HG03025 (cell line): ENCODE data around the gene STAP1.
"Not testable (repeated sequence)": the region's sequence is repeated elsewhere in the genome, so short reads cannot be mapped to it uniquely, and the experiment has no call there.

Source experiments
- ATAC-seq: cut with Tn5 transposase; IDR thresholded peaks from one replicate; pipeline ENCODE4 v1.9.1; 2021; ENCODE audit warnings: mild to moderate bottlenecking, moderate library complexity; ENCODE audit not compliant: unreplicated experiment, low FRiP score

Gene STAP1, protein sequence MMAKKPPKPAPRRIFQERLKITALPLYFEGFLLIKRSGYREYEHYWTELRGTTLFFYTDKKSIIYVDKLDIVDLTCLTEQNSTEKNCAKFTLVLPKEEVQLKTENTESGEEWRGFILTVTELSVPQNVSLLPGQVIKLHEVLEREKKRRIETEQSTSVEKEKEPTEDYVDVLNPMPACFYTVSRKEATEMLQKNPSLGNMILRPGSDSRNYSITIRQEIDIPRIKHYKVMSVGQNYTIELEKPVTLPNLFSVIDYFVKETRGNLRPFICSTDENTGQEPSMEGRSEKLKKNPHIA

DNA sequence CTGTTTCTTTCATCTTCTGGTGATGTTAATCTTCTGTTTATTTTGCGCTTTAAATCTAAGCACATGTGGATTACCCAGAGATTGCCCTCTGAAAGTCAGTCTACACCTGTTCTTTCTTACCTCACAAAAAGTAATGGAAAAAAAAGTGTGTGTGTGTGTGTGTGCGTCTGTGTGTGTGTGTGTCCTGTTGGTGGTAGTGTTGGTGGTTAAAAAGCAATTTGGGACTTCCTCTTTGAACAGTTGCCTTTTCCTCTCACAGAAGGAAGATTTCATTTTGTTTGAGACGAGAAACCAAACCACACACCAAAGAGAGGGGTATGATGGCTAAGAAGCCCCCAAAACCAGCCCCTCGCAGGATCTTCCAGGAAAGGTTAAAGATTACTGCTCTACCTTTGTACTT, at the start of gene STAP1:
STAP1 (plus strand) TSS at position 235 of the 400 bp plus-strand sequence; CDS start at position 318, 83 bp downstream.
- peak; percentile 40 for ATAC-seq

DNA sequence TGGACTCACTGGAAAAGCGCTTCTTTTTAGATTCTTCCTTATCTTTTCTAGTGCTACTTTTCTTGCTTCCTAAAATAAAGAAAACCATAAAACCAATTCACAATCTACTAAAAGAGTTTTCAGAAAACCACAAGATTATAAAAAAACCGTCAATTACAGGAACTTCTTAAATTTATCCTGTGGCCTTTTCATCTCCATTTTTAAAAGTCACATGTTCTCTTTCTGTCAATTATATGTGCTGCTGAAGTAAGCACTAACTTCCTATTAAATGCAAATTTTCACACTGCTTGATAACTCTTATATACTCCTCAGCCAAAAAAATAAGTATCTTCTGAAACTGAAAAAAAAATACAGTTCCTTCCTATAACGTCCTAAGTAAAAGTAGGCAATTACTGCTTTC, 46.0 kb upstream of the STAP1 start:
- ATAC-seq = no peak

DNA sequence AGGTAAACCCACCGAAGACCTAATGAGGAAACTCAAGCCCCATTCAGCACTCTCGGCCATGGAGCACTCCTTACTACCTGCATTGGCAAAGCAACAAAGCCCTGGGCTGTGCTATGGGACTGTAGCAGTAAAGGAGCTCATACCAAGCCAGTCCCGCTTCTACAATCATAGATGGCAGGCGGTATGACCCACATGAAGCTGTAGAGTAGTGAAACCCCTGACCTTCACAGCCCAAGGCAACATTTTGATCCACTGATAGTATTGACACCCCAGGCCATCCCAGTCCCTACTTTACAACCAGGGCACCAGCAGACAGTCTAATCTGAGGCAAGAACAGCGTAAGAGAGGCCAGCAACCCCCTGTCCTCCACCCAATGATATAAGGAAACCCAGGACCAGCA, 38.4 kb upstream of the STAP1 start:
- ATAC-seq = no peak

DNA sequence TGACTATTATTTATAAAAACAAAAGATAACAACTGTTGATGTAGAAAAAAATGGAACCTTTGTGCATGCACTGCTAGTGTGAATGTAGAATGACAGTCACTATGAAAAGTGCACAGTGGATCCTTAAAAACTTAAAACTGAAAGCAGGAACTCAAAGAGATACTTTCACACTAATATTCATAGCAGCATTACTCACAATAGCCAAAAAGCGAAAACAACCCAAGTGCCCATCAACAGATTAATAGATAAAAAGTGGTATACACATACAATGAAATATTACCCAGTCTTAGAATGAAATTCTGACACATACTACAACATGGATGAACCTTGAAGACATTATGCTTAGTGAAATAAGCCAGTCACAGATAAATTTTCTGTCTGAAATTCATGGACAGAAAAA, 37.0 kb upstream of the STAP1 start:
- ATAC-seq = peak; percentile 92

DNA sequence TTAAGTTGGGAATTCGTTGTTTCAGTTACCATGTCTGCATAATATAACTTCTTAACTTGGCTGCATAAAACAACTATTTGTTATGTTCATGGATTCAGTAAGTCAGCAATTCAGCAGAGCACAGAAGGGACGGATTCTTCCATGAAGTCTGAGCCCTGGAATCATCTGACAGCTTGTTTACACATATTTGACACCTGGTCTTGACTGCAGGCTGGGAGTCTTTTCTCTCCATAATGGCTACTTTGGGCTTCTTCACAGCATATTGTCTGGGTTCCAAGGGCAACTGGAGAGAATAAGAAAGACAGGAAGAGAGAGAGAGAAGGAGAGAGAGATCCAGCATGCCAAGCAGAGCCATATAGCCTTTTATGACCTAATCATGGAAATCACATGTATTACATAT, 36.3 kb upstream of the STAP1 start:
- ATAC-seq = no peak

DNA sequence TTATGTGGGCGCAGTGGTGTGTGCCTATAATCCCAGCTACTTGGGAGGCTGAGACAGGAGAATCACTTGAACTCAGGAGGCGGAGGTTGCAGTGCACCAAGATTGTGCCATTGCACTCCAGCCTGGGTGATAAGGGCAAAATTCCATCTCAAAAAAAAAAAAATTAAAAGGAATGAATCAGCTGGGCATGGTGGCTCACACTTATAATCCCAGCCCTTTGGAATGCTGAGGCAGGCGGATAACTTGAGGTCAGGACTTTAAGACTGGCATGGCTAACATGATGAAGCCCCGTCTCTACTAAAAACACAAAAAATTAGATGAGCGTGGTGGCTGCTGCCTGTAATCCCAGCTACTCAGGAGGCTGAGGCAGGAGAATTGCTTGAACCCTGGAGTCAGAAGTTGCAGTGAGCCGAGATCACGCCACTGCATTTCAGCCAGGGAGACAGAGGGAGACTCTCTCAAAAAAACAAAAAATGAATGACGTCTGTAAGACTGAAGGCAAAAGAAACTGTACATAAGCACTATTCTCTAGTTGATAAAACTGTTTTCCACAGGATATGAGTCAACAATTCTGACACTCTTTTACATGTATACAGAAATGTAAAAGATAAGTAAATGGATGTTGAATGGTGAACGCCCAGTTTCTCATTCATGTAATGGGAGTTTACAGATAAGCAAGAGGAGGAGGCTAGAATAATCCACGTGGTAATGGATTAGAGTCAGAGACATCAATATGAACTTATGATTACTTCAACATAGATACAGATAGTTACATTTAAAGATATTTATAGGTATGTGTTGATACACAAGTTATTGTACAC, 35.5 kb upstream of the STAP1 start:
- ATAC-seq = no peak

DNA sequence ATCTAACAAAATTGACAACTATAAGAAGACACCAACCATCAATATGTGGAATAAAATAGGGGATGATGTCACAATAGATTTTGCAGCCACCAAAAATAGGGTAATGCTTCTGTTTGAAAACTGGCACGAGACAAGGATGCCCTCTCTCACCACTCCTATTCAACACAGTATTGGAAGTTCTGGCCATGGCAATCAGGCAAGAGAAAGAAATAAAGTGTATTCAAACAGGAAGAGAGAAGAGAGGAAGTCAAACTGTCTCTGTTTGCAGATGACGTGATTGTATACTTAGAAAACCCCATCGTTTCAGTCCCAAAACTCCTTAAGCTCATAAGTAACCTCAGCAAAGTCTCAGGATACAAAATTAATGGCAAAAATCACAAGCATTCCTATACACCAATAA, 34.4 kb upstream of the STAP1 start:
- not testable (repeated sequence) for ATAC-seq

DNA sequence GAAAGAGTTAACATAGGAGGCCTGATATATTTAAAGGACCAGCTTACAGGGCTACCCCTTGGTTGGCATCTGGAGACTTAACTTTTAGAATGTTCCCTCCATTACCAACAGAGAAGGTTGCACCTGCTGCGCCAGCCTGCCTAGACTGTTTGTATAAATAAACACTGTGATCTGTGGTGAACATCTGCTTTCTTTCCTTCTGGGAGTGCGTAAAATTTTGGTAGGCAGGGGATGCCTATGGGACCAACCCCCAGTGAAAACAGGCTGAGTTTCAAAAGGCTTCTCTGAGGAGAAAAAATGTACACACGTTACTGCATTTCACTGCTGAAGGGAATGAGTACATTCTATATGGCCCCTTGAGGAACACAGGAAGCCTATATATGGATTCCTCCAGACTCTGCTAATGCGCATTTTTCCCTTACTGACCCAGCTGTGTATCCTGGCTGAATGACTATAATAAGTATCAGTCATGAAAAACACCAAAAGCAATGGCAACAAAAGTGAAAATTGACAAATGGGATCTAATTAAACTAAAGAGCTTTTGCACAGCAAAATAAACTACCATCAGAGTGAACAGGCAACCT, 27.1 kb upstream of the STAP1 start:
- ATAC-seq = no peak

DNA sequence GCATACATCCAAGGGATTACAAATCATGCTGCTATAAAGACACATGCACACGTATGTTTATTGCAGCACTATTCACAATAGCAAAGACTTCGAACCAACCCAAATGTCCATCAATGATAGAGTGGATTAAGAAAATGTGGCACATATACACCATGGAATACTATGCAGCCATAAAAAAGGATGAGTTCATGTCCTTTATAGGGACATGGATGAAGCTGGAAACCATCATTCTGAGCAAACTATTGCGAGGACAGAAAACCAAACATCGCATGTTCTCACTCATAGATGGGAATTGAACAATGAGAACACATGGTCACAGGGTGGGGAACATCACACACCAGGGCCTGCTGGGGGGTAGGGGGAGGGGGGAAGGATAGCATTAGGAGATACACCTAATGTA, 26.1 kb upstream of the STAP1 start:
- not testable (repeated sequence) for ATAC-seq

DNA sequence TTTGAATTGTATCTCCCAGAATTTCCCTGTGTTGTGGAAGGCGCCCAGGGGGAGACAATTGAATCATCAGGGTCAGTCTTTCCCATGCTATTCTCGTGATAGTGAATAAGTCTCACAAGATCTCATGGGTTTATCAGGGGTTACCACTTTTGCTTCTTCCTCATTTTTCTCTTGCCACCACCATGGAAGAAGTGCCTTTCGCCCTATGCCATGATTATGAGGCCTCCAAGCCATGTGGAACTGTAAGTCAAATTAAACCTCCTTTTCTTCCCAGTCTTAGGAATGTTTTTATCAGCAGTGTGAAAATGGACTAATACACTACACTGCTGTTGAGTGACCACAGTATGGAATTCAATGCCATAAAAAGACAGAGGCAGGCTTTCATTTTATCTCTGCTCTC, 25.4 kb upstream of the STAP1 start:
- ATAC-seq = no peak

DNA sequence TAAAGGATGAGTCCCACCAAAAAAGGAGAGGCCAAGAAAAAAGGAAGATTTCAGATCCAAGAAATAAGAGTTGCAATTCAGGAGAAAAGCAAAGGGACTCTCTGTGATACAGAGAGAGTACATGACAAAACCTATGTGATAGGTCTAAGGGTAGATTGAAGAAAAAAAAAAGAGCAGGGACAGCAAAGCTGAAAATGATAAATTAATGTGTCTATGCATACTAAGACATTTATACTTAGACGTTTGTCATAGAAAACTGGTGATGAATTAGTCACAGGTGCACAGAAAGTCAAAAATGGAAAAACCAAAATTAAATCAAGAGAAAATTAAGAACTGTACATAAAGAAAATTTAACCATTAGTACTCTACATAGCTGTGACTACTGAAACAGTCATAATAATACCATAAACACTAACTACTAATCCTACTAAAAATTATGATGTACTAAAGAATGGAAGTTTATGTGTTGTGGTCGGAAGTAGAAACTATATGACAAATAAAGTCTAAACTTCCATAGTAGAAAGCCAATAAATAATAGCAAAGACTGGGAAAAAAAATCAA, 23.2 kb upstream of the STAP1 start:
- no peak for ATAC-seq

DNA sequence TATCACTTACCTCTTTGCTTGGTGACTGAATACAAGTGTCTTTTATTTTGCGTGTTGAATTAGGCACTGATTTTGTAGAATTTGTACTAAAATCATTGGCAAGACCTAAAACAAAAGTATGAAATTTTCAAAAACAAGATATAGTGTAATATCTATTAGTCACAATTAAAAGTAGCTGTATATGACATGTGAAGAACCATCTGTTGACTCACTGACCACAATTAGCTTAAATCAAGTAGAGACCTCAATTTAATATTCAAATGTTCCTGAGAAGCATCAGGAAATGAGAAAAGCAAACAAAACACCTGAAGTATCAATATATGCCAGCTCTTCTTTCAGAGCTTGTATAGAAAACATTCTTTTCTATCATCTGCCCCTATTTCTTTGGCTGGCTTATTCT, 18.7 kb upstream of the STAP1 start:
- no peak for ATAC-seq

DNA sequence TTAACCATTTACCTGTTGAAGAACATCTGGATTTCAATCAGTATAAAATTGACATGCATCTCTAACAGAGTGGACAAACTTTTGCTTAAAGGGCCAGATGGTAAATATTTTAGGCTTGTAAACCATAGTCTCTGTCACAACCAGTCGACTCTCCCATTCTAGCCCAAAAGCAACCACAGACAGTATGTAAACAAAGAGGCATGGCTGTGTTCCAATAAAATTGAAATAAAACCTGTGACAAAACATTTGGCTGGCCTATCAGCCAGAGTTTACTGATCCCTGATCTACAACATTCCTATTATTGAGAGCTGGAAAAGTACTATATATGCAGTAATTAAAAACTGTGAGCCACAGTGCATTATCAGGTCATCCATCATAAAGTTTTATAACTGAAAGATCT, 16.5 kb upstream of the STAP1 start:
- no peak for ATAC-seq

DNA sequence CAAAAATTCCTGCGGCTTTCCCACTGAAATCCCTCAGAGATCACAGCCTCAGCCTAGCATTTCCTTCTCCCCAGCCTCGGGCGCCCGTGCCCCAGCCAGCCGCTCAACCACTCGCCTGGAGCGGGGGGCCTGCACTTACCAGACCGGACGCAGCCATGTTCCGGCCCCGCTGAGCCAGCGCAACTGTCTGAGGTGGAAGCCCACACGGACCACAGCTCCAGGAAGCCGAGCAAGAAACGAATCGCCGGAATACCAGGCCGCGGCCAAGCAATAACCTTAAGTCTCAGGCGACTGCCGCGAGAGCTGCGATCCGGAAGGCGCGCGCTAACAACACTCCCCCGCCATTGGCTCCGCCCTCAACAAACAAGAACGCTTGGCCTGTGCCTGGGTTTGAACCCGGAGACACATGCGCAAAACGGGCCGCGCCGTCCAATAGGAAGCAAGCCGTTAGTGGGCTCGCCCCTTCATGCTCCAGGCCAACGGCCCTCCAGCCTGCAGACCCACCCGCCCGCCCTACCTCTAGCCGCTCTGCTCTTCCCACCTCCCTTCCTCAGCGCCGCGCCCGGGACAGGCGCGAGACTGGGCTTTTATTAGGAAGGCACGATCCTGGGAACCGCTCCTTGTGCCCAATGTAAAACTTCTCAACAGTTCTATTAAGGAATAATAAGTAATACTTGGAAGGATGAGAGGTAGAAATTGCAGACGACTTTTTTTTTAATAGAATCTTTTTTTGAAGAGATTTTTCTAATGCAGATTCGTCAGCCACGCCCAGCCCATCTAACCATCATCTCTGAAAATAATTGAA, 13.1 kb upstream of the STAP1 start, which contains the start of gene CENPC:
CENPC (minus strand) TSS at position 305 of the 805 bp plus-strand sequence; CDS start at position 157, 148 bp downstream.
- ATAC-seq = peak; percentile 97

DNA sequence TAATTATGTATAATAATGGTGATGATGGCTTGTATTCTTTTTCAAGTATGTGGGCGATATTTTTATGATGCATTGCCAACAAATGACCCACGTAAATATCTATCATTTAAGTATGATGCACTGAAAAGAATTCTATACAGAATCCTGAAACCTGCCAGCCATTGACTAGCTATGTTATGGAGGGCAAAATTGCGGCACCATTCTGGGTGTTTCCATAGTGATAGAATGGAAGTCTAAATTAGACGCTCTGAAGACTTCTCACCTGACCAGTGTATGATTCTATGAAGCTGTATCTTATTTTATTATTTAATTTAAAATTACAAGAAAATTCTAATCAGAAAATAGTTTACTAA, 12.5 kb upstream of the STAP1 start:
- ATAC-seq = no peak

DNA sequence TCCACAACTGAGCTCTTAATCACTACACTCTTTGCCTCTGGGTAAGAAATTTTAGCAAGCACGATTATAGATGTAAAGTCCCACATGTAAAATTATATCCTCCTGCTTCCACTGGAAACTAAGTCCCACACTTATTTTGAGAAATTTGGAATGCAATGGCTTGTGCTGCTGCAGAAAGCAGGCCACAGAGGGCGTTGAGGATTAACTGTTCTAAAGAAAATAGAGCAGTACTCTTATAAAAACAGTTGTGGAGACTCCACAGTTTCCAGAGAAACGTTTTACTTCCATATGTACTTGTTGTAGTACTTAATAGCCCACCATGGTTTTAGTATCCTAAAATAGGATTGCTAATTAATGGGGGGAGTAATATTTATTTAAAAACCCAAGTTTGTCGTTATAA, 11.6 kb upstream of the STAP1 start:
- ATAC-seq = no peak

DNA sequence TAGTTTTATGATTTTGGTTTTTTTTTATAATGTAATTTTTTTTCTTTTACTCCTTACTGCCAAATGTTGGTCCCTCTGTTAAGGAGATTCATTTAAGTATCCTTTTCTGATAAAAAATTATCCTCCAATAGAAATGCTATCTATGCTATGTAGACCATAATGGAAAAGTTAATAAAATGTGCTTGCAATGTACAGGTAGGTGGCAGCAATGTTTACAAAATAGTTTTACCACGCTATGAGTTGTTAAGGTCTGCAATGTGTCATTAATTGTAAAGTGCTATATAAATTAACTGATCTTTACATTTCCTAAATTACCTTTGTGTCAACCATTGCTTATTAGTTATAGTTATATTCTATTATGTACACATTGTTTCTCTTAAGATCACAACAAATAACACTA, 9.4 kb upstream of the STAP1 start:
- peak; percentile 21 for ATAC-seq

DNA sequence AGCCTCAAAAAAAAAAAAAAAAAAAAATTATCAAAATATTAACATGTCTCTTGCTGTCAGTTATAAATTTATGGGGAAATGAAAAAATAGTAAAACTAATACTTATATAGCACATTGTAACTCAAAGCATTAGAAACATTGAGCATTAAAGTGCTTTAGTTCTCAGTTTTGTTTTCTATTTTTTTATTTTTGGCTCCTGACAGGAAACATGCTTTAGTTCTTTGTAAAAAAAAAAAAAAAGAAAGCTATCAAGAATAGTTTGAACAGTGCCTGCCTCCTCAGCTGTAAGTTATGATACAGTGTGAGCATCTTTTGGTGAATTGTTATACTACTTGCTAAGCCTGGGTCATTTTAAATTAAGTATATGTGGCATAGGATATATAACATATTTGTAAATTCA, 8.1 kb upstream of the STAP1 start:
- peak; percentile 47 for ATAC-seq

DNA sequence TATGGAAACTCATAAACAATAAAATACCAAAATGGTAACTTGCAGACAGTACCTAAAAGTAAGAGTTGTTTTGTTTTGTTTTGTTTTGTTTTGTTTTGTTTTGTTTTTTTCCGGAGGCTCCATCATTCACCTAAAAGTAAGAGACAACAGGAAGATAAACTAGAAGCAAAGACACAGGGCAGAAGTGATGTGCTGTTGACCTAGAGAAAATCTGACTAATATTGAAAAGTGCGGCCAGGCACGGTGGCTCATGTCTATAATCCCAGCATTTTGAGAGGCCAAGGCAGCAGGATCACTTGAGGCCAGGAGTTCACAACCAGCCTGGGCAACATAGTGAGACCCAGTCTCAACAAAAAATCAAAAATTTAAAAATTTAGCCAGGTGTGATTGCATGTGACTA, 7.7 kb upstream of the STAP1 start:
- peak; percentile 38 for ATAC-seq

DNA sequence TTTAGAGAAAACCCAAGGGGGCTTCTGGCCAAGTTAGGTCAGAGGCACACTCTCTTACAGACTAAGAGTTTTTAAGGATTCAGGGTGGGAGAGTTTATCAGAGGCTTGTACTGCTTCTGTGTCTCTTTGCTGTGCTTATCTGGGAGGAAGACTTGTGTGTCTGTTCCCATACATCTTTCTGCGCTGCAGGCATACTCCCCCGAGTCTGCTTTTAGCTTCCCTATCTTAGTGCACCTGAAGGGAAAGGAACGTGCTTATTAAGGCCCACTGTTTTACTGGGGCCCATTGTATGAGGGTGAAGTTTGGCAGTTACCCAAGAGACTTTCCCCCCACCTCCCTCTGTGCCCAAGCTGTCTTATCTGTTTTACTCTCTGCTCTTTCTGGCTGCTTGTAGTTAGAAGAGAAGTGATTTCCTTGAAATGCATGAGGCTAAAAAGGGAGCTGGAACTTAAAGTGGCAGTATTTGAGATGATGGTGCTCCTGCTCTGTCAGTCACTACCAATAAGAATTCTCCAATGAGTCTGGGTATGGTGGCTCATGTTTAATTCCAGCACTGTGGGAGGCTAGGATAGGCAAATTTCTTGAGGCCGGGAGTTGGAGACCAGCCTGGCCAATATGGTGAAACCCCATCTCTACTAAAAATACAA, 6.3 kb upstream of the STAP1 start:
- not testable (repeated sequence) for ATAC-seq
